K562 (cell line): Measurements from ENCODE around the gene TRMT112. TPM values are rescaled to one million over a fixed set of nuclear protein-coding genes. Genes with fewer than 3 reads are reported as not detected.

Source experiments
- COPS2 ChIP-seq: fragments of 450-650 bp; conservative IDR thresholded peaks from 2 replicates; pipeline ENCODE4 v1.6.1; 2016; ENCODE audit warnings: mild to moderate bottlenecking, moderate library complexity
- FOXK2 ChIP-seq, 2 experiments: fragments of 450-650 bp; IDR thresholded peaks in 1 of 2; conservative IDR thresholded peaks in 1 of 2; 2 replicates each; pipeline ENCODE4 v1.6.1; 2016; ENCODE audit warnings: low read depth in 2 of 2, mild to moderate bottlenecking in 1 of 2
- GATAD2A ChIP-seq: fragments of 450-650 bp; IDR thresholded peaks from 2 replicates; pipeline ENCODE4 v1.6.1; 2017
- GTF2B ChIP-seq: IDR thresholded peaks from 2 replicates; pipeline ENCODE4 v1.6.1; 2011; ENCODE audit not compliant: insufficient read length; ENCODE audit errors: extremely low read depth
- HMGN3 ChIP-seq: IDR thresholded peaks from 2 replicates; pipeline ENCODE4 v1.6.1; 2011; ENCODE audit warnings: borderline replicate concordance, low read depth, mild to moderate bottlenecking, mixed read lengths, low read length; ENCODE audit not compliant: insufficient read length; ENCODE audit errors: extremely low read depth
- NR4A1 ChIP-seq, 2 experiments: fragments of 250-450 bp in 1 of 2; fragments of 450-650 bp in 1 of 2; sonication (Bioruptor Pico) in 1 of 2; IDR thresholded peaks; 2 replicates each; pipeline versions ENCODE4 v1.4.0 to v1.6.1; 2016 to 2020; ENCODE audit warnings: mild to moderate bottlenecking in 2 of 2, missing compliant biosample characterization in 1 of 2, missing genetic modification characterization in 1 of 2, moderate library complexity in 1 of 2
- POLR2AphosphoS5 ChIP-seq: IDR thresholded peaks from 2 replicates; pipeline ENCODE4 v1.6.1; 2011; ENCODE audit warnings: mild to moderate bottlenecking, low read depth, low read length, moderate library complexity; ENCODE audit not compliant: control insufficient read depth, insufficient read depth
- POLR3G ChIP-seq: IDR thresholded peaks from 2 replicates; pipeline ENCODE4 v1.6.1; 2011; ENCODE audit not compliant: insufficient read length, insufficient replicate concordance; ENCODE audit errors: extremely low read depth
- RBM15 ChIP-seq: fragments of 200-400 bp; formaldehyde crosslinking; IDR thresholded peaks from 2 replicates; pipeline ENCODE4 v1.6.1; 2018; ENCODE audit warnings: mild to moderate bottlenecking, low read length, moderate library complexity; ENCODE audit not compliant: insufficient read depth
- RERE ChIP-seq: sonication (generic); formaldehyde crosslinking; IDR thresholded peaks from 2 replicates; pipeline ENCODE4 v1.8.0; 2023; ENCODE audit warnings: missing genetic modification reagents, mild to moderate bottlenecking, borderline replicate concordance
- SMARCE1 ChIP-seq: fragments of 450-650 bp; IDR thresholded peaks from 2 replicates; pipeline ENCODE4 v1.7.1; 2016; ENCODE audit warnings: mild to moderate bottlenecking
- TCF3 ChIP-seq: sonication (generic); formaldehyde crosslinking; IDR thresholded peaks from 2 replicates; pipeline ENCODE4 v1.4.0; 2020; ENCODE audit warnings: mild to moderate bottlenecking, missing genetic modification reagents
- TSHZ1 ChIP-seq: fragments of 250-450 bp; sonication (Bioruptor Pico); IDR thresholded peaks from 2 replicates; pipeline ENCODE4 v1.4.0; 2020; ENCODE audit warnings: mild to moderate bottlenecking, moderate library complexity
- ZBTB1 ChIP-seq: sonication (generic); formaldehyde crosslinking; IDR thresholded peaks from 2 replicates; pipeline ENCODE4 v1.8.1; 2023; ENCODE audit warnings: missing genetic modification reagents, low read depth, mild to moderate bottlenecking, borderline replicate concordance
- ZFX ChIP-seq: sonication (generic); formaldehyde crosslinking; IDR thresholded peaks from 2 replicates; pipeline ENCODE4 v1.8.0; 2022; ENCODE audit warnings: mild to moderate bottlenecking, missing genetic modification reagents, moderate library complexity
- ZNF140 ChIP-seq: fragments of 250-450 bp; sonication (Bioruptor Pico); IDR thresholded peaks from 2 replicates; pipeline ENCODE4 v1.8.0; 2021; ENCODE audit warnings: moderate library complexity, mild to moderate bottlenecking, inconsistent platforms
- ZNF431 ChIP-seq: sonication (generic); formaldehyde crosslinking; IDR thresholded peaks from 2 replicates; pipeline ENCODE4 v1.8.0; 2022; ENCODE audit warnings: mild to moderate bottlenecking, missing genetic modification reagents
- polyA plus RNA-seq, 8 experiments: library from polyadenylated mRNA; depleted of rRNA in 4 of 8; stranded (reverse) in 5 of 8; unstranded in 3 of 8; fragments of >200 nt; fragmentation: Nextera tagmentation in 2 of 8; fragmentation: Illumina TruSeq in 1 of 8; extraction: Ambion mirVana in 2 of 8; extraction: Trizol in 1 of 8; gene quantifications; 2 replicates each; pipeline versions ENCODE4 v1.2.1 to v1.2.3, GENCODE V29; 2011 to 2014; ENCODE audit warnings: inconsistent platforms in 1 of 8, missing spikeins in 1 of 8
- total RNA-seq, 7 experiments: library from RNA; depleted of rRNA in 6 of 7; stranded (reverse); fragments of >200 nt in 6 of 7; fragmentation: Illumina TruSeq in 2 of 7; extraction: Trizol in 2 of 7; gene quantifications; 2 replicates each; pipeline versions ENCODE4 v1.2.1 to v1.2.3, GENCODE V29; 2011 to 2021; ENCODE audit warnings: low replicate concordance in 1 of 7

TRMT112 gene
- total and polyA plus RNA-seq, 9 of the 15 experiments (the other 6 are each of a cell fraction or from before 2014, with no cell fraction given): 162 to 444 (median 300) TPM

- TF ChIP-seq TSHZ1 (no peak), SMARCE1 (peak; percentile 55), RBM15 (no peak), TCF3 (CRISPR knock-in tag) (no peak), COPS2 (no peak), ZNF140 (CRISPR knock-in tag) (no peak), ZBTB1 (CRISPR knock-in tag) (no peak), POLR2AphosphoS5 (peak; percentile 81), NR4A1 (CRISPR knock-in tag; IDR thresholded peaks at IDR 0.05) (no peak), NR4A1 (tag; IDR thresholded peaks at IDR 0.05) (0 out of 2 replicates have a peak, but pooled peaks have one; percentile 23), FOXK2 (conservative IDR thresholded peaks at IDR 0.05 in 1 of 2, IDR thresholded peaks at IDR 0.05 in 1 of 2; ENCODE audit: low read depth in 2 of 2) (no peak), GTF2B (no peak), HMGN3 (peak; percentile 87), ZNF431 (CRISPR knock-in tag) (peak; percentile 43), RERE (CRISPR knock-in tag) (no peak), ZFX (CRISPR knock-in tag) (peak; percentile 71), GATAD2A (peak; percentile 8; the same call in 1 of the 2 replicates), POLR3G (no peak)
Measured at GRCh38 chr11:64317961-64318765, 804 bp upstream of the TRMT112 start, which contains the start of gene PRDX5 (continued).
